Endothelial cell of umbilical vein (primary cell): ENCODE data around the gene RUFY3. TPM values are rescaled to one million over a fixed set of nuclear protein-coding genes. Genes with fewer than 3 reads are reported as not detected.

Source experiments
- BruUV-seq: library from RNA; stranded (reverse); fragments of 400-500 nt; replicated peaks from 2 replicates; lab custom pipeline; 2021; lab: Mats Ljungman, UMichigan
- CTCF ChIA-PET: fragments of 300-600, 350-600 bp; sonication (Branson Sonifier 250); formaldehyde crosslinking; loops from one replicate; lab custom pipeline; 2021; ENCODE audit warnings: antibody characterized with exemption, inconsistent platforms; lab: Charles Lee
- POLR2A ChIA-PET: fragments of 300-600, 350-600 bp; sonication (Branson Sonifier 250); formaldehyde crosslinking; loops from one replicate; lab custom pipeline; 2021; ENCODE audit warnings: antibody characterized with exemption, inconsistent platforms; lab: Charles Lee
- DNase-seq: peaks from one replicate; pipeline ENCODE4 v3.0.0-alpha.2; 2011; ENCODE audit warnings: low read depth, low spot score
- FAIRE-seq: peaks from 2 replicates; lab custom pipeline; 2011; peaks lifted over from hg19 to GRCh38; lab: Jason Lieb, UNC
- H2AFZ ChIP-seq: 2 replicates; pipeline ENCODE4 v1.6.0; 2012; ENCODE audit warnings: low read depth, low read length, control low read depth, inconsistent platforms
- H3K27ac ChIP-seq: 2 replicates; pipeline ENCODE4 v1.5.1; 2011; ENCODE audit warnings: low read depth, mild to moderate bottlenecking, control low read depth, low read length, moderate library complexity; ENCODE audit not compliant: insufficient read depth
- H3K27me3 ChIP-seq, 2 experiments: 2 replicates each; pipeline versions ENCODE4 v1.6.0 to v1.6.1; 2011; ENCODE audit warnings: low read length in 2 of 2, mixed read lengths in 1 of 2; ENCODE audit not compliant: control insufficient read depth in 2 of 2, insufficient read depth in 2 of 2
- H3K36me3 ChIP-seq, 2 experiments: 2 replicates in 1 of 2; 3 replicates in 1 of 2; pipeline ENCODE4 v1.5.1; 2011; ENCODE audit warnings: low read length in 2 of 2, mild to moderate bottlenecking in 1 of 2, moderate library complexity in 1 of 2; ENCODE audit not compliant: control insufficient read depth in 2 of 2, insufficient read depth in 2 of 2; ENCODE audit errors: extremely low read depth in 1 of 2
- H3K4me1 ChIP-seq: 3 replicates; pipeline ENCODE4 v1.5.1; 2011; ENCODE audit warnings: mild to moderate bottlenecking, low read length; ENCODE audit not compliant: control insufficient read depth, insufficient read depth; ENCODE audit errors: extremely low read depth
- H3K4me2 ChIP-seq: 2 replicates; pipeline ENCODE4 v1.6.1; 2011; ENCODE audit warnings: low read length, control low read depth, mixed read lengths; ENCODE audit not compliant: insufficient read depth
- H3K4me3 ChIP-seq, 3 experiments: fragments of 200-600 bp in 1 of 3; sonication (generic), shearing (Covaris generic) in 1 of 3; replicated peaks in 1 of 3; 2 replicates each; pipeline ENCODE4 v1.5.1; 2011 to 2016; ENCODE audit warnings: control low read depth in 3 of 3, low read length in 3 of 3, mild to moderate bottlenecking in 2 of 3, inconsistent platforms in 1 of 3, low read depth in 1 of 3, moderate library complexity in 1 of 3; ENCODE audit not compliant: insufficient read depth in 1 of 3
- H3K79me2 ChIP-seq: 2 replicates; pipeline ENCODE4 v1.6.0; 2012; ENCODE audit warnings: low read length, inconsistent platforms; ENCODE audit not compliant: control insufficient read depth, insufficient read depth
- H3K9ac ChIP-seq: replicated peaks from 2 replicates; pipeline ENCODE3; 2011; ENCODE audit warnings: low read length, control low read depth; ENCODE audit not compliant: insufficient read depth; ENCODE audit errors: extremely low read depth
- H3K9me1 ChIP-seq: replicated peaks from 3 replicates; pipeline ENCODE4 v1.6.0; 2011; ENCODE audit warnings: mild to moderate bottlenecking, low read length; ENCODE audit not compliant: control insufficient read depth, insufficient read depth; ENCODE audit errors: extremely low read depth
- H3K9me3 ChIP-seq: replicated peaks from 2 replicates; pipeline ENCODE4 v1.5.1; 2012; ENCODE audit warnings: low read length, inconsistent platforms; ENCODE audit not compliant: control insufficient read depth, insufficient read depth
- H4K20me1 ChIP-seq: replicated peaks from 2 replicates; pipeline ENCODE3; 2011; ENCODE audit warnings: mild to moderate bottlenecking, low read length; ENCODE audit not compliant: control insufficient read depth, insufficient read depth; ENCODE audit errors: extremely low read depth
- CTCF ChIP-seq, 2 donors: IDR thresholded peaks; 1 replicate in 1 of 2; 2 replicates in 1 of 2; pipeline ENCODE4 v1.5.1; 2011; ENCODE audit warnings: low read length in 2 of 2, mild to moderate bottlenecking in 2 of 2, moderate library complexity in 2 of 2, control low read depth in 1 of 2, inconsistent platforms in 1 of 2, low read depth in 1 of 2; ENCODE audit not compliant: insufficient read depth in 1 of 2; ENCODE audit errors: extremely low read depth in 1 of 2
- EZH2 ChIP-seq: IDR thresholded peaks from 2 replicates; pipeline ENCODE4 v1.6.1; 2012; ENCODE audit warnings: borderline replicate concordance, low read depth, mild to moderate bottlenecking, moderate library complexity, low read length, inconsistent platforms; ENCODE audit not compliant: severe bottlenecking
- FOS ChIP-seq: IDR thresholded peaks from 2 replicates; pipeline ENCODE4 v1.6.1; 2011; ENCODE audit warnings: mild to moderate bottlenecking, low read length, moderate library complexity, borderline replicate concordance; ENCODE audit not compliant: insufficient read depth
- GATA2 ChIP-seq: IDR thresholded peaks from 2 replicates; pipeline ENCODE4 v1.7.0; 2011; ENCODE audit warnings: low read depth, mild to moderate bottlenecking, moderate library complexity, mixed read lengths, low read length; ENCODE audit not compliant: insufficient read length, insufficient read depth
- JUN ChIP-seq: IDR thresholded peaks from 2 replicates; pipeline ENCODE4 v1.6.1; 2011; ENCODE audit warnings: borderline replicate concordance, low read depth; ENCODE audit not compliant: insufficient read length, insufficient read depth
- MAX ChIP-seq: IDR thresholded peaks from 2 replicates; pipeline ENCODE4 v1.6.1; 2011; ENCODE audit not compliant: insufficient read depth, insufficient read length
- MYC ChIP-seq: IDR thresholded peaks from one replicate; pipeline ENCODE4 v1.6.1; 2011; ENCODE audit warnings: mild to moderate bottlenecking, low read depth, low read length
- POLR2A ChIP-seq: IDR thresholded peaks from 2 replicates; pipeline ENCODE4 v1.6.1; 2012; ENCODE audit warnings: low read depth, mild to moderate bottlenecking, control low read depth, low read length
- POLR2AphosphoS5 ChIP-seq: IDR thresholded peaks from 2 replicates; pipeline ENCODE4 v1.6.1; 2012; ENCODE audit warnings: low read depth, mild to moderate bottlenecking, control low read depth, low read length, moderate library complexity; ENCODE audit not compliant: insufficient read depth
- dilution Hi-C: fragments of 300-500 bp; cut with MboI; formaldehyde crosslinking; loops from one replicate; pipeline ENCODE4 v1.15.0; 2019; ENCODE audit warnings: low sequenced_read_pairs; ENCODE audit not compliant: extremely low pct_ligation_motif_present
- intact Hi-C: fragments of 100-400 bp; cut with micrococcal nuclease; formaldehyde crosslinking; loops from one replicate; pipeline ENCODE4 v1.10.0; 2022
- polyA plus RNA-seq, 4 experiments: library from polyadenylated mRNA; depleted of rRNA in 3 of 4; stranded (reverse) in 3 of 4; unstranded in 1 of 4; fragments of >200 nt; gene quantifications; 2 replicates each; pipeline versions ENCODE4 v1.2.1 to v1.2.3, GENCODE V29; 2011 to 2012; ENCODE audit warnings: missing spikeins in 1 of 4
- total RNA-seq: library from RNA; stranded (reverse); gene quantifications from 2 replicates; pipeline ENCODE4 v1.2.3, GENCODE V29; 2021

Gene RUFY3
- total and polyA plus RNA-seq, 2 donors (not counting 3 experiments of a cell fraction or from before 2014, with no cell fraction given): 10.0 to 52.8 TPM

GRCh38 chr4:70816894-70817293 is 95.1 kb downstream of the RUFY3 start:
- FAIRE-seq (no peak), DNase-seq (no peak)
- H3K27me3 ChIP-seq: no peaks in the 10 kb centered on the region
- BruUV-seq: no TSS peak
- H3K9me3 ChIP-seq: no peaks in the 10 kb centered on the region
- no peak for TF ChIP-seq EZH2
- TF ChIP-seq MYC: no peak
- TF ChIP-seq CTCF (IDR thresholded peaks at IDR 0.05; ENCODE audit: extremely low read depth in 1 of 2, insufficient read depth in 1 of 2, low read depth in 1 of 2, low read length in 2 of 2): no peak
- no peak for TF ChIP-seq MAX
- TF ChIP-seq FOS: no peak
- TF ChIP-seq POLR2AphosphoS5: no peak
- TF ChIP-seq JUN: no peak
- no peak for TF ChIP-seq POLR2A
- no peak for TF ChIP-seq GATA2
- peaks cover 9 to 12% of the 10 kb centered on the region in 2 experiments for H3K36me3 ChIP-seq
- dilution Hi-C loops: no loop called here
- CTCF ChIA-PET: no interaction called here
- no peaks in the 10 kb centered on the region for H3K9me1 ChIP-seq
- no peak overlapping the region for H2AFZ ChIP-seq
- no peak overlapping the region for H3K27ac ChIP-seq
- intact Hi-C loops: no loop called here
- no peaks in the 10 kb centered on the region for H3K4me1 ChIP-seq
- H4K20me1 ChIP-seq: no peaks in the 10 kb centered on the region
- no peak overlapping the region for H3K4me2 ChIP-seq
- POLR2A ChIA-PET: no interaction called here
- no peaks in the 10 kb centered on the region for H3K79me2 ChIP-seq
- no peak overlapping the region for H3K4me3 ChIP-seq
- H3K9ac ChIP-seq: no peak overlapping the region
